HG02870 (cell line): Measurements from ENCODE around the gene CATSPER2.
"Not testable (repeated sequence)": the region's sequence is repeated elsewhere in the genome, so short reads cannot be mapped to it uniquely, and the experiment has no call there.

Source experiments
- ATAC-seq: cut with Tn5 transposase; IDR thresholded peaks from one replicate; pipeline ENCODE4 v1.9.1; 2021; ENCODE audit warnings: mild to moderate bottlenecking, moderate library complexity; ENCODE audit not compliant: unreplicated experiment

CATSPER2 gene

GRCh38 chr15:43648649-43649429 is at the start of gene CATSPER2:
TSS of gene CATSPER2 (minus strand) at chr15:43648844. CDS start at chr15:43648061, 783 bp downstream.
- ATAC-seq: no peak

GRCh38 chr15:43693148-43694022 is 44.7 kb upstream of the CATSPER2 start, which contains the start of gene CKMT1A:
TSS of gene CKMT1A (plus strand) at chr15:43693859. CDS start at chr15:43694051, 192 bp downstream.
- not testable (repeated sequence) for ATAC-seq

GRCh38 chr15:43692679-43693078 is 44.0 kb upstream of the CATSPER2 start:
- ATAC-seq: not testable (repeated sequence)

- ATAC-seq: peak; percentile 95
These were observed 41.1 kb upstream of the CATSPER2 start for GRCh38 chr15:43689604-43690301.

- not testable (repeated sequence) for ATAC-seq
These were observed 25.5 kb upstream of the CATSPER2 start for GRCh38 chr15:43674175-43674574.

GRCh38 chr15:43666177-43666576 is 17.5 kb upstream of the CATSPER2 start:
- ATAC-seq: not testable (repeated sequence)

GRCh38 chr15:43663333-43663732 is 14.7 kb upstream of the CATSPER2 start:
- ATAC-seq: not testable (repeated sequence)

- not testable (repeated sequence) for ATAC-seq
These were observed 13.6 kb upstream of the CATSPER2 start for GRCh38 chr15:43662293-43662692.

GRCh38 chr15:43659727-43660126 is 11.1 kb upstream of the CATSPER2 start:
- not testable (repeated sequence) for ATAC-seq

- not testable (repeated sequence) for ATAC-seq
These were observed 834 bp upstream of the CATSPER2 start for GRCh38 chr15:43649430-43649926.

- not testable (repeated sequence) for ATAC-seq
These were observed 10.0 kb downstream of the CATSPER2 start for GRCh38 chr15:43638464-43639204.

- not testable (repeated sequence) for ATAC-seq
These were observed 21.7 kb downstream of the CATSPER2 start for GRCh38 chr15:43626937-43627336.

- ATAC-seq: no peak
These were observed 23.5 kb downstream of the CATSPER2 start for GRCh38 chr15:43625106-43625505.

GRCh38 chr15:43622068-43622799 is 26.4 kb downstream of the CATSPER2 start:
- not testable (repeated sequence) for ATAC-seq

GRCh38 chr15:43618700-43619099 is 29.9 kb downstream of the CATSPER2 start, which contains the start of gene STRC:
TSS of gene STRC (minus strand) at chr15:43618800. CDS start at chr15:43618722, 78 bp downstream.
- ATAC-seq: not testable (repeated sequence)

- ATAC-seq: not testable (repeated sequence)
These were observed 30.9 kb downstream of the CATSPER2 start for GRCh38 chr15:43617750-43618149.

GRCh38 chr15:43602233-43602632 is 46.4 kb downstream of the CATSPER2 start:
- not testable (repeated sequence) for ATAC-seq

- ATAC-seq: not testable (repeated sequence)
These were observed 48.4 kb downstream of the CATSPER2 start for GRCh38 chr15:43600200-43600599.

- ATAC-seq: not testable (repeated sequence)
These were observed 49.5 kb downstream of the CATSPER2 start for GRCh38 chr15:43599131-43599530.
